Loucy (cell line): Measurements from ENCODE around the gene PPP6C.

ENCODE experiments used
- CTCF ChIP-seq: fragments of 200-600 bp; sonication (generic); conservative IDR thresholded peaks from 2 replicates; pipeline ENCODE4 v1.5.1; 2014; ENCODE audit warnings: mild to moderate bottlenecking, antibody characterized with exemption, low read length
- EZH2phosphoT487 ChIP-seq: fragments of 200-600 bp; IDR thresholded peaks from 2 replicates; pipeline ENCODE4 v1.6.1; 2018; ENCODE audit warnings: antibody characterized with exemption, mild to moderate bottlenecking, moderate library complexity, borderline replicate concordance

- TF ChIP-seq CTCF (no peak), EZH2phosphoT487 (no peak)
These were observed 17.4 kb downstream of the PPP6C start for GRCh38 chr9:125172031-125172755.
